Muscle layer of colon (tissue), 2 donors: Measurements from ENCODE around the gene CNTN5.

Experiments
- H3K27ac ChIP-seq: one replicate; pipeline ENCODE4 v1.7.0; 2013; ENCODE audit warnings: low read depth, mild to moderate bottlenecking, low read length, moderate library complexity
- H3K27me3 ChIP-seq, 2 donors: one replicate each; pipeline ENCODE4 v1.7.0; 2013; ENCODE audit warnings: low read length in 2 of 2, mild to moderate bottlenecking in 2 of 2; ENCODE audit not compliant: insufficient read depth in 2 of 2, control insufficient read depth in 1 of 2
- H3K36me3 ChIP-seq: one replicate; pipeline ENCODE4 v1.7.0; 2013; ENCODE audit warnings: mild to moderate bottlenecking, low read length; ENCODE audit not compliant: insufficient read depth
- H3K4me1 ChIP-seq: one replicate; pipeline ENCODE4 v1.7.0; 2013; ENCODE audit warnings: mild to moderate bottlenecking, low read length; ENCODE audit not compliant: insufficient read depth
- H3K4me3 ChIP-seq, 2 donors: one replicate each; pipeline ENCODE4 v1.7.0; 2013; ENCODE audit warnings: low read length in 2 of 2, low read depth in 1 of 2, mild to moderate bottlenecking in 1 of 2, moderate library complexity in 1 of 2
- H3K9ac ChIP-seq: one replicate; pipeline ENCODE4 v1.7.0; 2013; ENCODE audit warnings: low read length
- H3K9me3 ChIP-seq: one replicate; pipeline ENCODE4 v1.7.0; 2013; ENCODE audit warnings: mild to moderate bottlenecking, low read length
- donor health status: abdominal sarcoma.
- donor health status: Adenocarcinoma of cecum.

The CNTN5 gene

DNA sequence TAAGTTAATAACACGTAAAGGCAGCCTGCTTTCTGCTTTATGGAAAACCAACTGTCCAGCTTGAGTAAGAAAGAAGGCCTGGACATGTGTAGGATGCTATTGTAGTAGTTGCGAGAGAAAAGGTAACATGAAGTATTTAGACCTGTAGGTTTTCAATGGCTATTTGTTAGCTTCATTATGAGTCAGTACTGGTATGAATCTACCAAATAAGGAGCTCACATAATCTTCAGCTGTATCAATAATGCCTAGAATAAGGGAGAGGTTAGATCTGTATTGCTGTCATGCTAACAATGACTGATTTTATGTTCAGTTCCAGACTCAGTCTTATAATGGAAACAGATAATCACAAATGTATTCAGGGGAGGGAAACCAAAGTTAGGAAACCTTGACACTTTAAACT lies 550.3 kb downstream of the CNTN5 start:
- no peaks in the 10 kb centered on the region for H3K36me3 ChIP-seq
- no peaks in the 10 kb centered on the region for H3K9me3 ChIP-seq
- no peak overlapping the region for H3K27ac ChIP-seq
- H3K9ac ChIP-seq, result no peak overlapping the region
- H3K4me1 ChIP-seq, result no peaks in the 10 kb centered on the region
- H3K27me3 ChIP-seq, result no peaks in the 10 kb centered on the region
- H3K4me3 ChIP-seq, result no peak overlapping the region

DNA sequence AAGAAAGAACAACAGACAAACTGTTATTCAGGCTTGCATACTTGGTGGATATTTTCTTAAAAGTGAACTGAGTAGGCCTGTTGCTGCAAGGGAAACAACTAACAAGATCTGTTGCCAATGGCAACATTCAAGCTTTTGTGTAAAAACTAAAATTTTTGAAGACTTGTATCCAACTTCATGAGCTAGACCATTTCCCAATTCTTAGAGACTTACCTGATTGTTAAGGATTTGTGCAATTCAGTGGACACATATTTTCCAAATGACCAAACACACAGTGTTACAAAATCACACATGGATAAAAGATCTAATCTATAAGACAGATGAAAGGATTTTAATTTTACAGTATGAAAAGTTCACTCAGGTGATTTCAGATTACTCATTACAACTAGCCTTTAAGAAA lies 564.1 kb downstream of the CNTN5 start:
- H3K27me3 ChIP-seq, result no peaks in the 10 kb centered on the region
- H3K27ac ChIP-seq, result no peak overlapping the region
- H3K36me3 ChIP-seq, result no peaks in the 10 kb centered on the region
- no peaks in the 10 kb centered on the region for H3K4me1 ChIP-seq
- H3K9ac ChIP-seq, result no peak overlapping the region
- no peaks in the 10 kb centered on the region for H3K9me3 ChIP-seq
- H3K4me3 ChIP-seq, result no peak overlapping the region

DNA sequence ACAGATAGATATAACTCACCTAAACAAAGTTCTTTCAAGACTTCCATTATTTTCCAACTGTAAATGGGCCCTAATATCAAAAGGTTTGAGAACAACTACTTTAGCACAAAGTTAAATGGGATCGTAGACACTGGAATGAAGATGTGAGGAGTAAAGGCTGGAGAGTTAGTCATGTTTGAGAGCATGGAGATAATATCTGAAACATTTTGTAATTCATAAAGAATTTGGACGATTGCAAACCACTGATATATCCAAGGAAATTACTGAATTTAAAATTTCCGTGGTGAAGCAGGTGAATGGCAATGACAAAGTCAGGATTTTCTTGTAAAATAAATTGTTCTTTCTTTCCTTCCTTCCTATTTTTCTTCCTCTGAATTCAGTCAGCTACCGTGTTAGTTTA lies 564.9 kb downstream of the CNTN5 start:
- no peak overlapping the region for H3K27ac ChIP-seq
- no peak overlapping the region for H3K9ac ChIP-seq
- no peak overlapping the region for H3K4me3 ChIP-seq
- no peaks in the 10 kb centered on the region for H3K4me1 ChIP-seq
- no peaks in the 10 kb centered on the region for H3K36me3 ChIP-seq
- H3K27me3 ChIP-seq, result no peaks in the 10 kb centered on the region
- no peaks in the 10 kb centered on the region for H3K9me3 ChIP-seq

DNA sequence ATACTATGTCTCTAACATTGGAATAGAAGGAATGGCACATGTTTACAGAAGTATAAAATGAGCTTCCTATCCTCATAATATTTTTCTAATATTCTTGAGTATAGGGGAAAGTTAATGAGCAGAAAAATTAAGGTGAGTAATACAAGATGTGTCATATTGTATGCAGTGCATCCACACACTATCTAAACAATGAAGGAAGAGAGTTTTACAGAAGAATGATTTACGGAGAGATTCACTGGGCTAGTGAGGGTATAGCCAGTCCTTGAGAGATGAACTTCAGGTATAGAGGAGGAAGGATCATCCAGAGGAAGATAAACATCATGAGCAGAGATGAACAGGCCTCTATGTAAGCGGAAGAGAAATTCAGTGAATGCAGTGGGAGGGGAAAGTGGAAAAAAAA lies 569.0 kb downstream of the CNTN5 start:
- Histone ChIP-seq H3K27me3 (no peaks in the 10 kb centered on the region), H3K27ac (no peak overlapping the region), H3K4me1 (no peaks in the 10 kb centered on the region), H3K9ac (no peak overlapping the region), H3K4me3 (no peak overlapping the region), H3K36me3 (no peaks in the 10 kb centered on the region), H3K9me3 (no peaks in the 10 kb centered on the region)

DNA sequence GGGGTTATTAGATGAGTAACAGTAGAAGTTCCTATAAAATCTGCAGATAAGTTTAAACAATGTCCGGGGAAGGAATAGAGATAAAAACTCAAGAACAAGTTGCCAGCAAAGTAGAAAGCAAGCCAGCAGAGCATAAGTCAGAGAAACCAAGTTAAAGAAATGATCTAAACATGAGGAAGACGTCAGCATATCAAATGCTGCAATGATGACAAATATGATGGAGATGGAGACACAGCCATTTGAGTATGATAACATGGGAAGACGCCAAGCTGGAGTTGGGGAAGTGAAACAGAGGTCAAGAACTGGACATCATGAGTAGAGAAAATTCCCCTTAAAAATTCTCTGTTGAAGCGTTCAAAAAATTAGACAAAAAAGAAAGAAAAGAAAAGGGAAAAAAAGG lies 571.5 kb downstream of the CNTN5 start:
- Histone ChIP-seq H3K36me3 (no peaks in the 10 kb centered on the region), H3K27ac (no peak overlapping the region), H3K27me3 (no peaks in the 10 kb centered on the region), H3K4me3 (no peak overlapping the region), H3K4me1 (no peaks in the 10 kb centered on the region), H3K9ac (no peak overlapping the region), H3K9me3 (no peaks in the 10 kb centered on the region)

DNA sequence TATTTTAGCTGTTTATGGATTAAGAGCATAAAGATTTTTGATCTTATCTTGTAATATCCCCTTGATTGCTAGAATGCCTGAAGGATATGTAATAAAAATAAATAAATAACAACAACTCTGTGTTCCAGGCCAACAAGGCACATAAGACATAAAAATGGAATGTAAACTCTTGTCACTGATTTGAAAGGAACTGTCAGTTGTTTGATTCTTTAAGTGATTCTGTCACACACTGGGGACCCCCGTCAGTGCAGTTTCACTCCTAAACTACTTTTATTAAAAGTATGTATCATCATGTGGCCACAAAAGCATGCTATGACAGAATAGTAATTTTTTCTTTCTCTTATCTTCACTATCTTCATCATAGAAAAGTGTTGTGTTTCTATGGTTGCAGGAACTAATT lies 572.4 kb downstream of the CNTN5 start:
- no peak overlapping the region for H3K4me3 ChIP-seq
- H3K27ac ChIP-seq, result no peak overlapping the region
- H3K27me3 ChIP-seq, result no peaks in the 10 kb centered on the region
- H3K36me3 ChIP-seq, result no peaks in the 10 kb centered on the region
- H3K9me3 ChIP-seq, result no peaks in the 10 kb centered on the region
- H3K9ac ChIP-seq, result no peak overlapping the region
- H3K4me1 ChIP-seq, result no peaks in the 10 kb centered on the region

DNA sequence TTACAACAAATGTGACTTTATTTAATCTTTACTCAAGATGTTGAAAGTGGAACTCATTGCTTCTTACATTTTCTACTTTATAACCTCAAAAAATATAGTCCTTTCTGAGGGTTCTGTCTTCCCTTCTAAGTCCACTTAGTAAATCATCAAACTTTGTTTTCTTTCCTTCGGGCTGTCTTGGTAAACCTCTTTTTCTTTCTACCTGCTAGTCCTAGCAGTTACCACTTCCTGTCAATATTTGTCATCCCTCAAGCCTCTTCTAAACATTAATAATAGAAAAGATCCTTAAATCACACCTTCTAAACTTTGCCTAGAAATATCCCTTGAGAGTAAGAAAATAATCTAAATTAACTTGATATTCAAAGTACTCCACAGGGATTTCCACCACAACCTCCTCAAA lies 580.4 kb downstream of the CNTN5 start:
- no peak overlapping the region for H3K27ac ChIP-seq

DNA sequence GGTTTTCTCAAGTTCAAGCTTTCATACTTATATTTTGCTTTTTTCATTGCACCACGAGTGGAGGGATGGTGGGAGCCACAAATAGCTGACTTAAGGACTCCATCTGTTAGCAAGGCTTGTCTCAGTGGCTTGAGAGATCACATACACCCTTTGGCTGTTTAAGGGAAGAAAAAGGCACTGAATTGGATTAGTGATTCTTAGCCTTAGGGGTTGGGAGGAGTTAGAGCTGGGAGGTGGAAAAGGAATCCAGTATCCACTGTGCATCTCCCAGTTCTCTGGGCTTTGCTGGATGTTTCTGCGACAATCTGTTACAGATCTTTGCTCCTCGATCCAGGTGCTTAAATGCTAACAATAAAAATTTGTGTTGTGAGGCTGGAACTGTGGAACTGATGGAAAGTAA lies 593.6 kb downstream of the CNTN5 start:
- Histone ChIP-seq H3K4me3 (no peak overlapping the region), H3K9me3 (no peaks in the 10 kb centered on the region), H3K9ac (no peak overlapping the region), H3K27ac (no peak overlapping the region), H3K4me1 (no peaks in the 10 kb centered on the region), H3K36me3 (no peaks in the 10 kb centered on the region), H3K27me3 (no peaks in the 10 kb centered on the region)

More for the DNA sequence above, 580.4 kb downstream of the CNTN5 start:
- no peaks in the 10 kb centered on the region for H3K27me3 ChIP-seq
- H3K9ac ChIP-seq, result no peak overlapping the region
- no peaks in the 10 kb centered on the region for H3K9me3 ChIP-seq
- H3K36me3 ChIP-seq, result no peaks in the 10 kb centered on the region
- no peaks in the 10 kb centered on the region for H3K4me1 ChIP-seq
- no peak overlapping the region for H3K4me3 ChIP-seq

DNA sequence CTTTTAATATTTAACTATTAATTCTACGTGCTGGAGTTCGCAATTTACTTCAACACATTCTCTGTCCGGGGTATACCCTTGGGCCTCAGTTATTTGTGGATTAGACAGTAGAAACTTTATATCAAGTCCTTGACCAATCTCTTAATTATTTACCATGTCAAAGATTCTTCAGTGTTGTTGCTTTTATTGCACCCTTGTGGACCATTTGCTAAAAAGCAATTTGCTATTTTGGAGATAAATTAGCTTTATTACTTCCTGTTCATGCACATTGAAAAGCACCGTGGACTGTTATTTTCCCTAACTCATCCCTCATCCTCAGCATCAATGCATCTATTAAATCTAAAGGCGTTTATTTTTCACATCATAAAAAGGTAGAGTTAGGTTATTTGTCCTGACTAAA lies 609.9 kb downstream of the CNTN5 start:
- Histone ChIP-seq H3K4me1 (no peaks in the 10 kb centered on the region), H3K9me3 (no peaks in the 10 kb centered on the region), H3K27ac (no peak overlapping the region), H3K27me3 (no peaks in the 10 kb centered on the region), H3K4me3 (no peak overlapping the region), H3K9ac (no peak overlapping the region), H3K36me3 (no peaks in the 10 kb centered on the region)

DNA sequence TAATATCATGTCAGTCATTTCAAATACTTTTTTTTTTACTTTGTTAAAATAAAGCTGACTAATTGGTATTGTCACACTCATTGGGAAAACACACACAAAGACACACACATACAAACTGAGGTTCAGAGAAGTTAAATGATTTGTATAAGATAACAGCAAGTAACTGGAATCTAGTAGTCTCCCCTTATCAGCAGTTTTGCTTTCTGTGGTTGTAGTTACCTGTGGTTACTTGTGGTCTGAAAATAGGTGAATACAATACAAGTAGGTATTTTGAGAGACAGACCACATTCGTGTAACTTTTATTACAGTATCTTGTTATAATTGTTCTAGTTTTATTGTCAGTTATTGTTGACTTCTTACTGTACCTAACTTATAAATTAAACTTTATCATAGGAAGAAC lies 610.9 kb downstream of the CNTN5 start:
- Histone ChIP-seq H3K4me3 (no peak overlapping the region), H3K36me3 (no peaks in the 10 kb centered on the region), H3K9me3 (no peaks in the 10 kb centered on the region), H3K27me3 (no peaks in the 10 kb centered on the region), H3K4me1 (no peaks in the 10 kb centered on the region), H3K9ac (no peak overlapping the region), H3K27ac (no peak overlapping the region)

DNA sequence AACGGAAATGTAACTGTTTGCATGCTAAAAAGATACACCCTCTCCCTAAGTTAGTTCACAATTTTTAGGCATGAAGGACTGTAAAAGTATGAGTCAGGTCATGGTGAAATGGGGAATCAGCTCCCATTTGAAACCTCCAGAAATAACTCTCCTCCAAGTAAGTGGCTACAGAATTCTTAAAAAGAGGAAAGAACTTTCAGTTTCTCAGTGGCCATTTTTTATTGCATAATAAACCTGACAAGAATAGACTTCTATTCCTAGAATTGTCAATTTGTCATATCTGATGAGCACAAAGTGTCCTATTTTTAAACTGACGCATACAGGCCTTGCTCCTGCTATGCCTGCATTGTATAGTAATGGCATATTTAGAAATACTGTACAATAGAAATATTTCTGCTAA lies 612.2 kb downstream of the CNTN5 start:
- H3K36me3 ChIP-seq, result no peaks in the 10 kb centered on the region
- H3K9me3 ChIP-seq, result no peaks in the 10 kb centered on the region
- H3K27ac ChIP-seq, result no peak overlapping the region
- no peak overlapping the region for H3K4me3 ChIP-seq
- no peaks in the 10 kb centered on the region for H3K4me1 ChIP-seq
- H3K9ac ChIP-seq, result no peak overlapping the region
- H3K27me3 ChIP-seq, result no peaks in the 10 kb centered on the region

DNA sequence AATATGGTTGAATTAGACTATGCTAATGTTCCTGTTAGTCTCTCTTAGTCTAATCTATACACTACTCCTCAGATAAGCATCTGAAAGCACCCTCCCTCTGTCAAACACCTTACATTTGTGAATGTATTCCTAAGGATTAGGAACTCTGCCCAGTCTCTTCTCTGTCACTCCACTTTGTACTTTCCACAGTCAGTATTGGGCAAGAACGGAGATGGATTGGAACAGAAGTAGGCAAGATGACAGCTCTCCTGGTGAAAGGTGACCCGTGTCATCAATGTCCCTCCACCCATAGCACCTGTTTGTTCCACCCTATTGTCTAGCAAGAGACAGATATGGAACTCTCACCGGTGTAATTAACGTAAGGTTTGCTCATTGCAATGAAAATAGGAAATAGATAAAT lies 613.8 kb downstream of the CNTN5 start:
- Histone ChIP-seq H3K27ac (no peak overlapping the region), H3K4me1 (no peaks in the 10 kb centered on the region), H3K27me3 (no peaks in the 10 kb centered on the region), H3K9me3 (no peaks in the 10 kb centered on the region), H3K4me3 (no peak overlapping the region), H3K9ac (no peak overlapping the region), H3K36me3 (no peaks in the 10 kb centered on the region)
